Psoas muscle (tissue), 8 donors: ENCODE measurements around the gene PCNX4. TPM values are rescaled to one million over a fixed set of nuclear protein-coding genes. Genes with fewer than 3 reads are reported as not detected.
"Not testable (repeated sequence)": the region's sequence is repeated elsewhere in the genome, so short reads cannot be mapped to it uniquely, and the experiment has no call there.

Source experiments
- ATAC-seq, 4 donors: fragments of 200-7000 bp; cut with Tn5 transposase; one replicate each; pipeline ENCODE4 v1.9.1; 2020; ENCODE audit warnings: moderate library complexity in 3 of 4, mild to moderate bottlenecking in 2 of 4
- DNase-seq, 2 donors: peaks; one replicate each; pipeline ENCODE4 v3.0.0-alpha.2; 2020
- H3K27ac ChIP-seq: fragments of 200-600 bp; one replicate; pipeline ENCODE4 v1.8.0; 2022
- H3K27me3 ChIP-seq, 3 donors: fragments of 200-600 bp in 1 of 3; one replicate each; pipeline versions ENCODE4 v1.6.1 to v1.8.0; 2013 to 2022; ENCODE audit warnings: low read length in 2 of 3, mild to moderate bottlenecking in 2 of 3, moderate library complexity in 1 of 3; ENCODE audit not compliant: insufficient read depth in 3 of 3
- H3K36me3 ChIP-seq, 2 donors: fragments of 200-600 bp in 1 of 2; one replicate each; pipeline versions ENCODE4 v1.6.1 to v1.8.0; 2013 to 2022; ENCODE audit warnings: low read depth in 1 of 2, mild to moderate bottlenecking in 1 of 2, moderate library complexity in 1 of 2; ENCODE audit not compliant: insufficient read depth in 1 of 2
- H3K4me1 ChIP-seq: fragments of 200-600 bp; one replicate; pipeline ENCODE4 v1.8.0; 2022
- H3K4me3 ChIP-seq: fragments of 200-600 bp; one replicate; pipeline ENCODE4 v1.8.0; 2022; ENCODE audit warnings: mild to moderate bottlenecking
- H3K9me3 ChIP-seq: fragments of 200-600 bp; one replicate; pipeline ENCODE4 v1.8.0; 2022
- WGBS, 3 donors: extraction: QIAGEN DNeasy Blood & Tissue Kit; methylation state at CpG; one replicate each; pipeline versions ENCODE4 v1.1.6 to v1.1.7; 2013; 5-methylcytosine and 5-hydroxymethylcytosine counted together
- intact Hi-C, 2 donors: fragments of 100-400 bp; cut with DNase I; formaldehyde crosslinking; loops; one replicate each; pipeline versions ENCODE4 v1.11.0 to v1.14.2; 2022
- polyA plus RNA-seq, 3 donors: library from polyadenylated mRNA; stranded (reverse); fragments of 200-250 nt; gene quantifications; one replicate each; pipeline ENCODE4 v1.2.3, GENCODE V29; 2013
- total RNA-seq, 4 donors: library from RNA; stranded (reverse); fragmentation: NEBNext Ultra II Directional in 2 of 4; extraction: Animal tissue kit (Norgen Biotek cat#: 25700) in 2 of 4; gene quantifications; one replicate each; pipeline versions ENCODE4 v1.2.1 to v1.2.4, GENCODE V29; 2021 to 2023
- TF ChIP-seq, protein P1 (sequence below): fragments of 200-600 bp; IDR thresholded peaks from one replicate; pipeline ENCODE4 v1.8.0; 2022; ENCODE audit warnings: antibody characterized with exemption
- donor health status: healthy with polysubstance abuse.
- donor health status: DM: no; HTN: no; CAD: no; lungs with moderate emphysema.
- donor health status: Bipolar disorder and iron deficiency.
- donor health status: healthy.
- donor health status: DM: yes; HTN: yes; CAD: no.
- donor health status: DM: no; HTN: no; CAD: no.
- donor health status: DM: no; HTN: no; CAD: no.
- donor health status: DM: yes; HTN: yes; CAD: no.

Gene PCNX4
- total and polyA plus RNA-seq, 7 donors: 13.0 to 41.4 (median 24.4) TPM

DNA sequence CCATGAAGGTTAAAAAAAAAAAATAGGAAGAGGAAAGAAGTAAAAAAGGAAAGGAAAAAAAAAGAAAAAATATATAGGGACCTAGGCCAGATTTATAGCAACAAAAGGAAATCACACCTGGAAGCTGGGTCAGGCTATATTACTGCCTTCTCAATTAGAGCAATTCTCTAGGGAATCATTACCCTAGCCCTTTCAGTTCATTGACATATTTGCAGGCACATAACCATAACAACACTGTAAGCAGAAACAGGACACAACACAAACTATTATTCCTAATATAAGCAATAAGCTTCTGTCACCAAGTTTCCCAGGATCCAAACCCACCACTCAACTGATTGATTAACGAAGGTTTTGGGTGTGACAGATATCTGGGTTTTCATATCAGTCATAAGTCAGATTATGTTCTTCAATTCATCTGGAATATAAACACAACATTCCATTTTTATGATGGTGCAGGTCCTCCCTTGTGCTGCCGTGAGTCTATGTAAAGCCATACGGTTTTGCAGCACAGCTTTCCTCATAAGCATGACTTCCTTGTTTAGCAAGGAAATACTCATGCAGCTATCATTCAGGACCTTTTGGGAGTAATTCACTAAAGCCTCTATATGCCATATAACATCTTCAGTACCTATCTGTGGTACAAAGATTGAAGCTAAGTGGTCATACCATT is 4.2 kb downstream of the PCNX4 start:
- Histone ChIP-seq H3K27me3 (no peaks in the 10 kb centered on the region), H3K27ac (peak overlapping the region; percentile 97), H3K4me1 (peaks cover 39% of the 10 kb centered on the region), H3K36me3 (peaks cover 3 to 5% of the 10 kb centered on the region in 2 donors), H3K9me3 (no peaks in the 10 kb centered on the region), H3K4me3 (peak overlapping the region; percentile 87)
- ATAC-seq (no peak), DNase-seq (no peak)
- 44 to 58% (median 50%) methylated on average over 3 of the region's 3 CpGs for WGBS, 3 donors
- TF ChIP-seq, protein P1, sequence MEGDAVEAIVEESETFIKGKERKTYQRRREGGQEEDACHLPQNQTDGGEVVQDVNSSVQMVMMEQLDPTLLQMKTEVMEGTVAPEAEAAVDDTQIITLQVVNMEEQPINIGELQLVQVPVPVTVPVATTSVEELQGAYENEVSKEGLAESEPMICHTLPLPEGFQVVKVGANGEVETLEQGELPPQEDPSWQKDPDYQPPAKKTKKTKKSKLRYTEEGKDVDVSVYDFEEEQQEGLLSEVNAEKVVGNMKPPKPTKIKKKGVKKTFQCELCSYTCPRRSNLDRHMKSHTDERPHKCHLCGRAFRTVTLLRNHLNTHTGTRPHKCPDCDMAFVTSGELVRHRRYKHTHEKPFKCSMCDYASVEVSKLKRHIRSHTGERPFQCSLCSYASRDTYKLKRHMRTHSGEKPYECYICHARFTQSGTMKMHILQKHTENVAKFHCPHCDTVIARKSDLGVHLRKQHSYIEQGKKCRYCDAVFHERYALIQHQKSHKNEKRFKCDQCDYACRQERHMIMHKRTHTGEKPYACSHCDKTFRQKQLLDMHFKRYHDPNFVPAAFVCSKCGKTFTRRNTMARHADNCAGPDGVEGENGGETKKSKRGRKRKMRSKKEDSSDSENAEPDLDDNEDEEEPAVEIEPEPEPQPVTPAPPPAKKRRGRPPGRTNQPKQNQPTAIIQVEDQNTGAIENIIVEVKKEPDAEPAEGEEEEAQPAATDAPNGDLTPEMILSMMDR: no peak
- intact Hi-C loops: loop anchor here in 1 of 2 donors (10.0 kb wide), 1 partner anchor 131 kb away; no protein-coding TSS in a partner anchor

DNA sequence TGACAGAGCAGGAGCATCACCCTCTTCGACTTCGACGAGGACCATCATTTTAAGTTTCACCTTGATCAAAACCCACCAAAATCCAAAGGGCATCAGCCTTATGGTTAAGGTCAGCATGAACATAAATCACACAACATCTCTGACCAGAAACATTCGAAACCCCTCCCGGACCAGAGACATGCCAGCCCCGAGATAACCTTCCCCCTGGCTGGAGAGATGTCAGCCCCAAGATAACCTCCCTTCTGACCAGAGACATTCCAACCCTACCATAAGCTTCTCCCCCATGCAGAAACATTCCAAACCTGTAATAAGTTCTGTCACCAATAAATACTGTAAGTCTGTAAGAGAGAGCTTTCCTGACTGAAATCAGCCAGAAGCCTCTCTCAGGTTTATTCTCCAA is 6.3 kb downstream of the PCNX4 start:
- H3K36me3 ChIP-seq: peaks cover 3 to 5% of the 10 kb centered on the region in 2 donors
- no peaks in the 10 kb centered on the region for H3K9me3 ChIP-seq
- no peak overlapping the region for H3K4me3 ChIP-seq
- TF ChIP-seq, protein P1: no peak
- H3K27me3 ChIP-seq: no peaks in the 10 kb centered on the region
- WGBS, 3 donors: 66 to 72% (median 67%) methylated on average over 6 of the region's 6 CpGs
- peak overlapping the region; percentile 97 for H3K27ac ChIP-seq
- no peak for ATAC-seq
- intact Hi-C loops: loop anchor here in 1 of 2 donors (10.0 kb wide), 1 partner anchor 133 kb away; no protein-coding TSS in a partner anchor
- H3K4me1 ChIP-seq: peaks cover 58% of the 10 kb centered on the region
- no peak for DNase-seq

DNA sequence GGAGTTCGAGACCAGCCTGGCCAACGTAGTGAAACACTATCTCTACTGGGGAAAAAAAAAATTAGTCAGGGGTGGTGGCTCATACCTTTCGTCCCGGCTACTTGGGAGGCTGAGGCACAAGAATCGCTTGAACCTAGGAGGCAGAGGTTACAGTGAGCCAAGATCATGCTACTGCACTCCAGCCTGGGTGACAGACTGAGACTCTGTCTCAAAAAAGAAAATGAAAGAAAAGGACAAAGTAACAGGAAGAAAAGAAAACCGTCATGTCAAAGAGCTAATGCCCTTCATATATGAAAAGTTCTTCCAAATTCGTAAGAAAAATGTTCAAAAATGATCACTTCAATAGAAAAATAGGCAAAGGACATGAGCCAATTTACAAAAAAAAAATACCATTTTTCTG is 8.1 kb downstream of the PCNX4 start:
- intact Hi-C loops: loop anchor here in 1 of 2 donors (10.0 kb wide), 1 partner anchor 135 kb away; no protein-coding TSS in a partner anchor
- not testable (repeated sequence) for H3K36me3 ChIP-seq, ATAC-seq, H3K4me3 ChIP-seq, H3K27me3 ChIP-seq, DNase-seq, H3K9me3 ChIP-seq, H3K27ac ChIP-seq
- WGBS, 3 donors: 91 to 98% (median 93%) methylated on average over 7 of the region's 7 CpGs
- H3K4me1 ChIP-seq: peaks cover 55% of the 10 kb centered on the region

DNA sequence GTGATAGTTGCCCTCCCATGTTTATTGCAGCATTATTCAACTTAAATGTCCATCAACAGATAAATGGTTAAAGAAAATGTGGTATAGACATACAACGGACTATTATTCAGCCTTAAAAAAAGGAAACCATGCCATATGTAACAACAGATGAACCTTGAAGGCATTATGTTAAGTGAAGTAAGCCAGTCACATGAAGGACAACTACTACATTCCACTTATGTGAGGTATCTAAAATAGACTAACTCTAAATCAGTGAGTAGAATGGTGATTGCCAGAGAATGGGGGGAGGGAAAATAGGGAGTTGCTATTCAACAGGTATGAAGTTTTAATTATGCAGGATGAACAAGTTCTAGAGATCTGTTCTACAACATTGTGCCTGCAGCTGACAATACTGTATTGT is 10.1 kb downstream of the PCNX4 start:
- TF ChIP-seq, protein P1: no peak
- Histone ChIP-seq H3K4me3 (peak overlapping the region; percentile 9), H3K4me1 (peaks cover 54% of the 10 kb centered on the region), H3K9me3 (no peaks in the 10 kb centered on the region), H3K27ac (peak overlapping the region; percentile 65), H3K27me3 (no peaks in the 10 kb centered on the region), H3K36me3 (peaks cover 0 to 5% of the 10 kb centered on the region in 2 donors)
- DNase-seq (no peak), ATAC-seq (peak; percentile 66 to 79 (median 72))
- intact Hi-C loops: no loop called here
- 40 to 45% (median 41%) methylated on average over 1 of the region's 1 CpG for WGBS, 3 donors

DNA sequence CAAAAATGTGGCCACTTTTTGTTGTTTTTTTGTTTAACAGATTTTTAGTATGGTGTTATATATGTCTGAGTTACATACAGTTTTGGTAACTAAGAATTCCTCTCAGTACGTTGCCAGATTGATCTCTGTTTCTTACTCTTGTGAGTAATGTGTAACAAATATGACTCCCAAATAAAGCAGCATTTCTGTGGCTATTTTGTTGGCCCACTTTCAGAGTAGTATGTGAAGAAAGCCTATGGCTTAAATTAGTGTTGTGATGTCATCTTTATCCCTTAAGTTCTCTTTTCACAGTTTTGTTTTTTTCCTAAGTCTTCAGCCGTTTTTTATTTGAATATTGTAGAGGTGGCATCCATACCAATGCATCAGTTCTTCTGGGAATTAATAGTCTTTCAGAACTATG is 10.7 kb downstream of the PCNX4 start:
- Histone ChIP-seq H3K36me3 (peaks cover 0 to 3% of the 10 kb centered on the region in 2 donors), H3K4me1 (peaks cover 53% of the 10 kb centered on the region), H3K27ac (peak overlapping the region; percentile 65), H3K27me3 (no peaks in the 10 kb centered on the region), H3K4me3 (peak overlapping the region; percentile 9), H3K9me3 (no peaks in the 10 kb centered on the region)
- 14 to 24% (median 21%) methylated on average over 2 of the region's 2 CpGs for WGBS, 3 donors
- intact Hi-C loops: no loop called here
- TF ChIP-seq, protein P1: no peak
- ATAC-seq (peak; percentile 42 to 47 (median 44)), DNase-seq (no peak)
